Activated T-cell treated with anti-CD3 and anti-CD28 coated beads, Interleukin-2, amount 50 U/mL, for 4 hours (primary cell): ENCODE measurements around the gene PTMS. TPM values are rescaled to one million over a fixed set of nuclear protein-coding genes. Genes with fewer than 3 reads are reported as not detected.

ENCODE experiments used
- ATAC-seq, 2 donors: fragments of 200-7000 bp; cut with Tn5 transposase; one replicate each; pipeline ENCODE4 v1.10.0; 2021
- DNase-seq: peaks from one replicate; pipeline ENCODE4 v3.0.0-alpha.2; 2020
- H3K27me3 Mint-ChIP-seq: one replicate; pipeline ENCODE4 v1.8.0; 2021; ENCODE audit warnings: low read depth, mixed read lengths
- H3K36me3 Mint-ChIP-seq: one replicate; pipeline ENCODE4 v1.8.0; 2022; ENCODE audit warnings: mixed read lengths; ENCODE audit not compliant: insufficient read depth
- H3K4me1 Mint-ChIP-seq: one replicate; pipeline ENCODE4 v1.8.0; 2021; ENCODE audit warnings: low read depth, mixed read lengths
- H3K4me3 Mint-ChIP-seq: one replicate; pipeline ENCODE4 v1.8.0; 2021; ENCODE audit warnings: mild to moderate bottlenecking, moderate library complexity, mixed read lengths
- H3K9me3 Mint-ChIP-seq: one replicate; pipeline ENCODE4 v1.8.0; 2021; ENCODE audit warnings: mixed read lengths
- total RNA-seq, 3 donors: library from RNA; stranded (reverse); gene quantifications; one replicate each; pipeline ENCODE4 v1.2.1, GENCODE V29; 2021

Gene PTMS
- total RNA-seq, 3 donors from 2014 or later = 26.3 to 32.6 (median 29.4) TPM

GRCh38 chr12:6763380-6763779 is 2.8 kb upstream of the PTMS start:
- no peaks in the 10 kb centered on the region for H3K36me3 Mint-ChIP-seq
- no peak for ATAC-seq
- H3K27me3 Mint-ChIP-seq = peaks cover 25% of the 10 kb centered on the region
- no peaks in the 10 kb centered on the region for H3K9me3 Mint-ChIP-seq
- DNase-seq = no peak
- peaks cover 28% of the 10 kb centered on the region for H3K4me1 Mint-ChIP-seq
- no peak overlapping the region for H3K4me3 Mint-ChIP-seq

DNA sequence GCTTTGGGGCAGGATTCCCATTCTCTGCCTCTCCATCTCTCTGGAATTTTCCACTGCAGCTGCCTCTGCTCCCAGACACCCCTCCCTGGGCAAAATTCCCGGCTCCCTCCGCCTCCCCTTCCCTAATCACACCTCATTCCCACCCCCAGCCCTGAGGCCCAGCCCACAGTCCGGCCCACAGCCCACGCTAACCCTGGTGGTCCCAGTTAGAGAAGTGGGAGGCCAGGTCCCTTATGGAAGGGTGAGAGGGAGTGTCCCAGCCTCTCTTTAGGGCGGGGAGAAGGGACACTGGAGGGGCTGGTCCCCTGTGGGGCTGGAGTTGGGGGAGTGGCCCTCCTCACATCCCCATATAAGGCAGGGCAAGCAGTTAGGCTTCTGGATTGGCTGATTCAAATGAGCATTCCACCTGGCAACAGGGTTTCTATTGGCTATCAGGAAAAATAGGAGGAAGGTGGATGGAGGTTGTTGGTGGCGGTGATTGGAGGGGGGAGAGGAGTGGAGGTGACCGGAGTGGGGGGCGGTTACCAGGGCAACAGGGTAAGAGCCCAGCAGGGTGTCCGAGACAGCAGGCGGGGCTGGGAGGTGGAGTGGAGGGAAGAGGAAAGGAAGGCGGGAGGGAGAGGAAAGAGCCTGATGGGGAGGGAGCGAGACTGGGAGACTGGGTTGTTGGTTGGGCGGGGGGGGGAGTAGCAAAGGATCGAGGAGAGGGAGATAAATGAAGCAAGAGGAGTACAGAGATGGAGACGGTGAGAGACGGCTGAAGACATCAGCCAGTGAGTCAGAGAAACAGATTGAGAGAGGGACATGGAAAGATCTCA is 1.9 kb upstream of the PTMS start:
- ATAC-seq (peak; percentile 71 to 76), DNase-seq (no peak)

DNA sequence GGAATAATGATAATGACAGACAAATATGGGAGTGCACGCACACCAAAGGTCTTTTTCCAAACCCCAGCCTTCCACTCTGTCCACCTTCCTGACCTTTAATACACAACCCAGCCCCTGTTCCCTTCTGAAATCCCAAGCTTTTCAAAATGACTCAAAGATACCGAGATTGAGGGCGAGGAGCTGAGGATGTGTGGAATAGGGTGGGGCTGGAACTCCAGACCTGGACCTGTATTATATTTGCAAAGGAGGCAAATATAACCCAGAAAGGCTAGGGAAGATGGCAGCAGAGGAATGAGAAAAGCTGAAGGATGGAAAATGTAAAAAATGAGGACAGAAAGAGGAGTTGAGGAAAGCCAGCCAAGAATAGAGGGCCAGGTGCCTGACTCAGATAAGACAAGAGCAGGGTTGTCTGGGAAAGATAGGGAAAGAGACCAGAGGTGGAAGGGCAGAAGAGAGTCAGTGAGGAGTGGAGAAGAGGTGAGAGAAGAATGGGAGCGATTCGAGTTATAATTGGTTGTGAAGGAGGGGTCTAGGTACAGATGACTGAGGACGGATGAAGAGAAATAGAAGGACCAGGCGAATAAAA is 1.0 kb upstream of the PTMS start:
- Mint-ChIP-seq H3K36me3 (no peaks in the 10 kb centered on the region), H3K4me3 (peak overlapping the region; percentile 76), H3K27me3 (peaks cover 31% of the 10 kb centered on the region), H3K9me3 (no peaks in the 10 kb centered on the region), H3K4me1 (peaks cover 30% of the 10 kb centered on the region)
- no peak for ATAC-seq
- no peak for DNase-seq

More for the DNA sequence above, 1.9 kb upstream of the PTMS start:
- peaks cover 31% of the 10 kb centered on the region for H3K27me3 Mint-ChIP-seq
- no peaks in the 10 kb centered on the region for H3K36me3 Mint-ChIP-seq
- H3K4me3 Mint-ChIP-seq = peak overlapping the region; percentile 25
- H3K9me3 Mint-ChIP-seq = no peaks in the 10 kb centered on the region
- peaks cover 29% of the 10 kb centered on the region for H3K4me1 Mint-ChIP-seq

- Mint-ChIP-seq H3K36me3 (peaks cover 2% of the 10 kb centered on the region), H3K4me1 (peaks cover 41% of the 10 kb centered on the region), H3K4me3 (peak overlapping the region; percentile 76), H3K9me3 (no peaks in the 10 kb centered on the region), H3K27me3 (peaks cover 35% of the 10 kb centered on the region)
- DNase-seq (no peak), ATAC-seq (peak; percentile 75 to 76)
Measured at GRCh38 chr12:6766651-6767349, 637 bp downstream of the PTMS start.

GRCh38 chr12:6767353-6768319 is 1.5 kb downstream of the PTMS start:
- DNase-seq = no peak
- ATAC-seq = no peak
- Mint-ChIP-seq H3K9me3 (no peaks in the 10 kb centered on the region), H3K27me3 (peaks cover 35% of the 10 kb centered on the region), H3K36me3 (peaks cover 2% of the 10 kb centered on the region), H3K4me3 (peak overlapping the region; percentile 76), H3K4me1 (peaks cover 48% of the 10 kb centered on the region)

- ATAC-seq (no peak), DNase-seq (no peak)
- no peaks in the 10 kb centered on the region for H3K9me3 Mint-ChIP-seq
- no peak overlapping the region for H3K4me3 Mint-ChIP-seq
- H3K4me1 Mint-ChIP-seq = peaks cover 55% of the 10 kb centered on the region
- H3K36me3 Mint-ChIP-seq = peaks cover 2% of the 10 kb centered on the region
- H3K27me3 Mint-ChIP-seq = peaks cover 38% of the 10 kb centered on the region
Measured at GRCh38 chr12:6768437-6768914, 2.3 kb downstream of the PTMS start.

DNA sequence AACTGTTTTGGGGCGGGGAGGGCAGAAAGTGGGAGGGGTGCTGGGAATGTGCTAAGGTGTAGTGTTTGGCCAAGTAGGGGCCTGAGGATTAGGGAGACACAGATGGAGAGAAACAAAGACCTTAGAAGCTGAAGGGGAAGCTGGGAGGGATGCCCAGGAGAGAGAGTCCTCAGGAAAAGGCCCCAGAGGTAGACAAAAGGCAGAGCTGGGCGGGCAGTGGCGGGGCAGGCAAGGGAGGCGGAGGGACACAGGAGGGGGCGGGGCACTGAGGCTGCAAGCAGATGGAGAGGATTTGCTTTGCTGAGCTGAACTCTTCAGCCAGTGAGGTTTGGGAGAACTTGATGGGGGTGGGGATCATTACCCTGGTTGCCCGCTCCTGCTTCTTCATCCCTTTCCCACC is 2.8 kb downstream of the PTMS start:
- Mint-ChIP-seq H3K4me1 (peaks cover 55% of the 10 kb centered on the region), H3K9me3 (no peaks in the 10 kb centered on the region), H3K4me3 (no peak overlapping the region), H3K36me3 (peaks cover 2% of the 10 kb centered on the region), H3K27me3 (peaks cover 39% of the 10 kb centered on the region)
- ATAC-seq (no peak), DNase-seq (no peak)

DNA sequence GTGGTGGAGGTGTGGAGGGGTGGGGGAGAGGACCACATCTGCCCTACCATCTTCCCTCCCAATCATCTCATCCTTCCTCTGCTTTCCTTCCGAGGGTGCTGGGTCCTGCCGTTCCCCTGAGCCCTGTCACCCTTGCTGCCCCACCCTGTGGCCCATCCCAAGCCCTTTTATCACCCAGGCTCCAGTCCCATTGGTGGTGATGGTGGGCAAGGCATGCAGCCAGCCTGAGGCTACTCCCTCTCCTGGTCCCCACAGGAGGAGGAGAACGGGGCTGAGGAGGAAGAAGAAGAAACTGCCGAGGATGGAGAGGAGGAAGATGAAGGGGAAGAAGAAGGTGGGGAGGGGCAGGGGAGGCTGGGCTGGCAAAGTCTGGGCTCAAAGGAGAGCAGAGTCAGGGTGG is 3.5 kb downstream of the PTMS start:
- Mint-ChIP-seq H3K36me3 (peaks cover 4% of the 10 kb centered on the region), H3K27me3 (peaks cover 37% of the 10 kb centered on the region), H3K4me3 (no peak overlapping the region), H3K4me1 (peaks cover 56% of the 10 kb centered on the region), H3K9me3 (no peaks in the 10 kb centered on the region)
- ATAC-seq (no peak), DNase-seq (no peak)

DNA sequence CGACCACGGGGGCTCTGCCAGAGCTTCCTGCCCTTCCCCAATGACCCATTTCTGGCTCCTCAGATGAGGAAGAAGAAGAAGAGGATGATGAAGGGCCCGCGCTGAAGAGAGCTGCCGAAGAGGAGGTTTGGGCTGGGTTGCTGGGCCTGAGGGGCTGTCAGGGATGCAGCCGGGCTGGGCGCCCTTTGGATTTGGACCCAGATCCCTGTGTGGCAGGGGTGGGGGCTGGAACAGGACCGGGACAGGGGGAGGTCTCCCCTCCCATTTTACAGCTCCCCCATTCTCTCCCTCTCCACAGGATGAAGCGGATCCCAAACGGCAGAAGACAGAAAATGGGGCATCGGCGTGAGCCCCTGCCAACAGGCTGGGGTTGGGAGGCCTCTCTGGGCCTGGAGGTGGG is 3.9 kb downstream of the PTMS start:
- no peak for DNase-seq
- Mint-ChIP-seq H3K4me3 (no peak overlapping the region), H3K36me3 (peaks cover 8% of the 10 kb centered on the region), H3K9me3 (no peaks in the 10 kb centered on the region), H3K27me3 (peaks cover 40% of the 10 kb centered on the region), H3K4me1 (peaks cover 57% of the 10 kb centered on the region)
- no peak for ATAC-seq

DNA sequence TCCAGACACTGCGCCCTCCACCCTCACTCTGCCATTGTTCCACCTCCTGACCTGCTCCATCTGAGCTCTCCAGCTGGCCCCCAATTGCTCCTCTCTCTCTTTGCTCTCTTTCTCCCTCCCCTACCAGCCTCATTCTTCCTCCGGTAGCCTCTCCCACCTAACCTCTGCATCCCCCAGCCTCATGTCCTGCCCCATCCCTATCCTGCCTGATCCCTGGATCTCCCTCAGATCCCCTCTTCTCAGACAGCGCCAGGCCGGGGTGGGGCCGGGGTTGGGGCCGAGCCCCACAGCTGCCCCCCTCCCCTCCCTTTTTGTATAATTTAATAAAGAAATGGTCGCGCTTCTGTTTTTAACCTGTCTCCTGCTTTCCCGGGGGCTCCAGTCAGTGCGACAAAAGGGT is 4.4 kb downstream of the PTMS start:
- ATAC-seq (no peak), DNase-seq (no peak)
- Mint-ChIP-seq H3K9me3 (no peaks in the 10 kb centered on the region), H3K4me1 (peaks cover 57% of the 10 kb centered on the region), H3K4me3 (no peak overlapping the region), H3K36me3 (peaks cover 8% of the 10 kb centered on the region), H3K27me3 (peaks cover 37% of the 10 kb centered on the region)

GRCh38 chr12:6771091-6771495 is 4.9 kb downstream of the PTMS start:
- Mint-ChIP-seq H3K27me3 (peaks cover 35% of the 10 kb centered on the region), H3K4me3 (no peak overlapping the region), H3K4me1 (peaks cover 58% of the 10 kb centered on the region)

DNA sequence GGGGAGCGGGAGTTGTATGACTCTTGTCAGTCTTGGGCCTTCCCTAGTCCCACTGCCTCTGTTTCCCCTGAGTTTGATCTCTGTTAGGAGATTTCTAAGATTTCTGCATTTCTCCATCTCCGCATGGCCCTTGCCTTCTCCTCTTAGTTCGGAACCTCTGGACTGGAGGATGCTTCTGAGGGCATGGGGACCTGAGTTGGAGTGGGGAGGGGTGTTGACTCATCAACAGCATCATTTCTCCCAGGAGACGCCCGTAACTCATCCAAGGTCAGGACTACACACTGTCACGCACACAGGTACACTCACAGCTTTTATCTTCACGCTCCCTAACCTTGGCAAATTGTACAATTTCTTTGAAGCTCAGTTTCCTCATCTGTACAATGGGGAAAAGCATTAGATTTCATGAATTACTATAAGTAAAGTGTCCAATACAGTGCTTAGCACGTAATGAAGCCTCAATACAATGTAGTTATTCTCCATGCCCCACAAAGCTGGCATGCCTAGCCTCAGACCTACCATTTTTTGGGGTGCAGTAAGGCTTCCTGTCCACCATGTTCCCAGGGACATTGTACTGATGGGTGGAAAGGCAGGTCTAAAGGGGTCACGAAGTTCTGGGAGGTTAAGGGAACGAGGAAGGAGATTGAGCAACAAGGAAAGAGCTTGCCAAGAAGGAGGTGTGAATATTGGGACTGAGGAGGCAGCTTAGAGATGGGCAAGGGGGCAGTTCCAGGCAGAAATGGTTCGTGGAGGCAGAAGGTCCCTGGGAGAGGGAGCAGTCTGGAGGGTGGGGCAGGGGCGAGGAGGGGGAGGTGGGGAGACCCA is 5.6 kb downstream of the PTMS start:
- Mint-ChIP-seq H3K4me1 (peaks cover 63% of the 10 kb centered on the region), H3K27me3 (peaks cover 39% of the 10 kb centered on the region), H3K4me3 (peak overlapping the region; percentile 77), H3K36me3 (peaks cover 8% of the 10 kb centered on the region), H3K9me3 (no peaks in the 10 kb centered on the region)
- ATAC-seq (no peak), DNase-seq (no peak)

More at GRCh38 chr12:6771091-6771495, 4.9 kb downstream of the PTMS start:
- H3K9me3 Mint-ChIP-seq = no peaks in the 10 kb centered on the region
- no peak for DNase-seq
- no peak for ATAC-seq
- H3K36me3 Mint-ChIP-seq = peaks cover 8% of the 10 kb centered on the region

- H3K27me3 Mint-ChIP-seq = peaks cover 39% of the 10 kb centered on the region
- ATAC-seq (peak; percentile 53 to 59), DNase-seq (peak; percentile 65)
- peaks cover 8% of the 10 kb centered on the region for H3K36me3 Mint-ChIP-seq
- no peaks in the 10 kb centered on the region for H3K9me3 Mint-ChIP-seq
- peaks cover 60% of the 10 kb centered on the region for H3K4me1 Mint-ChIP-seq
- H3K4me3 Mint-ChIP-seq = peak within 1 kb of the TSS; percentile 77
Measured at GRCh38 chr12:6772331-6772695, 6.2 kb downstream of the PTMS start, which contains the start of gene LAG3. LAG3 (plus strand) TSS chr12:6772520; CDS start chr12:6772853, 333 bp downstream.
